Neural cell (in vitro differentiated cells): Measurements from ENCODE around the gene CELF4.

Experiments used
- POLR2AphosphoS5 ChIP-seq: IDR thresholded peaks from 2 replicates; pipeline ENCODE4 v1.6.1; 2012
- RAD21 ChIP-seq: fragments of 450-650 bp; conservative IDR thresholded peaks from 2 replicates; pipeline ENCODE4 v1.6.1; 2014; ENCODE audit warnings: antibody characterized with exemption, mild to moderate bottlenecking, moderate library complexity
- TF ChIP-seq, protein P1 (sequence below): fragments of 450-650 bp; IDR thresholded peaks from 2 replicates; pipeline ENCODE4 v1.5.1; 2014; ENCODE audit warnings: antibody characterized with exemption, mild to moderate bottlenecking, moderate library complexity; ENCODE audit not compliant: poor library complexity, severe bottlenecking

DNA sequence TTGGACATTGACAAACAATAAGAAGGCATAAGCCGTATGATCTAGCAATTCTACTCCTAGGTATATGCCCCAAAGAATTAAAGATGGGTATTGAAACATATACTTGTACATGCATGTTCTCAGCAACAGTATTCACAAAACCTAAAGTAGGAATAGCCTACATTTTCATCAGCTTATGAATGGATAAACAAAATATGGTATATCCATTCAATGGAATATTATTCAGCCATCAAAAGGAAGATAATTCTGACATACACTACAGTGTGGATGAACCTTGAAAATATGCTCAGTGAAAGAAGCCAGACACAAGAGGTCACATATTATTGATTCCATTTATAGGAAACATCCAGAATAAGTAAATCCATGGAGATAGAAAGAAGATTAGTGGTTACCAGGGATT, 56.0 kb downstream of the CELF4 start:
- TF ChIP-seq, protein P1, sequence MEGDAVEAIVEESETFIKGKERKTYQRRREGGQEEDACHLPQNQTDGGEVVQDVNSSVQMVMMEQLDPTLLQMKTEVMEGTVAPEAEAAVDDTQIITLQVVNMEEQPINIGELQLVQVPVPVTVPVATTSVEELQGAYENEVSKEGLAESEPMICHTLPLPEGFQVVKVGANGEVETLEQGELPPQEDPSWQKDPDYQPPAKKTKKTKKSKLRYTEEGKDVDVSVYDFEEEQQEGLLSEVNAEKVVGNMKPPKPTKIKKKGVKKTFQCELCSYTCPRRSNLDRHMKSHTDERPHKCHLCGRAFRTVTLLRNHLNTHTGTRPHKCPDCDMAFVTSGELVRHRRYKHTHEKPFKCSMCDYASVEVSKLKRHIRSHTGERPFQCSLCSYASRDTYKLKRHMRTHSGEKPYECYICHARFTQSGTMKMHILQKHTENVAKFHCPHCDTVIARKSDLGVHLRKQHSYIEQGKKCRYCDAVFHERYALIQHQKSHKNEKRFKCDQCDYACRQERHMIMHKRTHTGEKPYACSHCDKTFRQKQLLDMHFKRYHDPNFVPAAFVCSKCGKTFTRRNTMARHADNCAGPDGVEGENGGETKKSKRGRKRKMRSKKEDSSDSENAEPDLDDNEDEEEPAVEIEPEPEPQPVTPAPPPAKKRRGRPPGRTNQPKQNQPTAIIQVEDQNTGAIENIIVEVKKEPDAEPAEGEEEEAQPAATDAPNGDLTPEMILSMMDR, result no peak
- TF ChIP-seq POLR2AphosphoS5 (no peak), RAD21 (no peak)
